ENCODE measurements around the gene PTH1R.
A peak's percentile ranks its signal among the peaks of the same experiment; 100 is the strongest.

The PTH1R gene

GRCh38 chr3:46843508-46843907 lies 34.0 kb upstream of the PTH1R start:
- TF ChIP-seq, protein P1, sequence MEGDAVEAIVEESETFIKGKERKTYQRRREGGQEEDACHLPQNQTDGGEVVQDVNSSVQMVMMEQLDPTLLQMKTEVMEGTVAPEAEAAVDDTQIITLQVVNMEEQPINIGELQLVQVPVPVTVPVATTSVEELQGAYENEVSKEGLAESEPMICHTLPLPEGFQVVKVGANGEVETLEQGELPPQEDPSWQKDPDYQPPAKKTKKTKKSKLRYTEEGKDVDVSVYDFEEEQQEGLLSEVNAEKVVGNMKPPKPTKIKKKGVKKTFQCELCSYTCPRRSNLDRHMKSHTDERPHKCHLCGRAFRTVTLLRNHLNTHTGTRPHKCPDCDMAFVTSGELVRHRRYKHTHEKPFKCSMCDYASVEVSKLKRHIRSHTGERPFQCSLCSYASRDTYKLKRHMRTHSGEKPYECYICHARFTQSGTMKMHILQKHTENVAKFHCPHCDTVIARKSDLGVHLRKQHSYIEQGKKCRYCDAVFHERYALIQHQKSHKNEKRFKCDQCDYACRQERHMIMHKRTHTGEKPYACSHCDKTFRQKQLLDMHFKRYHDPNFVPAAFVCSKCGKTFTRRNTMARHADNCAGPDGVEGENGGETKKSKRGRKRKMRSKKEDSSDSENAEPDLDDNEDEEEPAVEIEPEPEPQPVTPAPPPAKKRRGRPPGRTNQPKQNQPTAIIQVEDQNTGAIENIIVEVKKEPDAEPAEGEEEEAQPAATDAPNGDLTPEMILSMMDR (IDR thresholded peaks at IDR 0.05; ENCODE audit: low read depth, low read length, missing control alignments): no peak
- H3K36me3 ChIP-seq (replicated peaks): no peaks in the 10 kb centered on the region
- in situ Hi-C loops (cut with HindIII; ENCODE audit: low pct_ligation_motif_present, low sequenced_read_pairs): no loop called here
- H3K27me3 ChIP-seq (replicated peaks): no peaks in the 10 kb centered on the region
- no peak for DNase-seq
- no peak overlapping the region for H3K27ac ChIP-seq
- no peak overlapping the region for H3K4me3 ChIP-seq (ENCODE audit: low read depth, low read length)

DNA sequence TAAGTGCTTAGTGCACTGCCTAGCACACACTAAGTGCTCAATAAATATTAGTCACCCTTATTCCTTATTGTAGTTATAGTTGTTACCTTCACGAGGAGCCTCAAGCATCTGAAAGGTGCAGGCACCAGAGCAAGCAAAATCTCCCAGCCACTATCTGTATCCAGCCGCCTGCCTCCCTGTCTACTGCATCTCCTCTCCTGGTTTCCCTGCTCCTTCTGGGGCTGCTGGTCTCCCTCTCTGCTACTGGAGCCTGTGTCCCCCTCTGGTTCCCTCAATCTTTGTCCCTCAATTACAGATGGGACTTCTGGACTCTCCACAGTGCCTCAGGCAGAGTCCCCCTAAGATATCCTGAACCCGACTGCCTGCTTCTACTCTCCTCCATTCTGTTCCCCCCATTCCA lies 33.1 kb upstream of the PTH1R start:
- in situ Hi-C loops (cut with HindIII; ENCODE audit: low pct_ligation_motif_present, low sequenced_read_pairs): no loop called here
- Histone ChIP-seq H3K27ac (no peak overlapping the region), H3K27me3 (replicated peaks) (no peaks in the 10 kb centered on the region), H3K36me3 (replicated peaks) (no peaks in the 10 kb centered on the region), H3K4me3 (ENCODE audit: low read depth, low read length) (no peak overlapping the region)
- DNase-seq: no peak
- TF ChIP-seq, protein P1 (IDR thresholded peaks at IDR 0.05; ENCODE audit: low read depth, low read length, missing control alignments): no peak

- no peak overlapping the region for H3K4me3 ChIP-seq (ENCODE audit: low read depth, low read length)
- TF ChIP-seq, protein P1 (IDR thresholded peaks at IDR 0.05; ENCODE audit: low read depth, low read length, missing control alignments): no peak
Measured at GRCh38 chr3:46844881-46845312, 32.6 kb upstream of the PTH1R start.

GRCh38 chr3:46845397-46845859 lies 32.1 kb upstream of the PTH1R start:
- Histone ChIP-seq H3K4me3 (ENCODE audit: low read depth, low read length) (peak overlapping the region; percentile 54), H3K27ac (peak overlapping the region; percentile 31), H3K27me3 (replicated peaks) (no peaks in the 10 kb centered on the region)

More at GRCh38 chr3:46844881-46845312, 32.6 kb upstream of the PTH1R start:
- Histone ChIP-seq H3K36me3 (replicated peaks) (no peaks in the 10 kb centered on the region), H3K27me3 (replicated peaks) (no peaks in the 10 kb centered on the region), H3K27ac (no peak overlapping the region)
- in situ Hi-C loops (cut with HindIII; ENCODE audit: low pct_ligation_motif_present, low sequenced_read_pairs): no loop called here
- no peak for DNase-seq

GRCh38 chr3:46845860-46846623 lies 31.5 kb upstream of the PTH1R start:
- no peaks in the 10 kb centered on the region for H3K36me3 ChIP-seq (replicated peaks)
- in situ Hi-C loops (cut with HindIII; ENCODE audit: low pct_ligation_motif_present, low sequenced_read_pairs): no loop called here
- H3K27ac ChIP-seq: peak overlapping the region; percentile 31
- H3K27me3 ChIP-seq (replicated peaks): no peaks in the 10 kb centered on the region
- TF ChIP-seq, protein P1 (IDR thresholded peaks at IDR 0.05; ENCODE audit: low read depth, low read length, missing control alignments): peak; percentile 39
- peak; percentile 40 for DNase-seq
- peak overlapping the region; percentile 54 for H3K4me3 ChIP-seq (ENCODE audit: low read depth, low read length)

More at GRCh38 chr3:46845397-46845859, 32.1 kb upstream of the PTH1R start:
- TF ChIP-seq, protein P1 (IDR thresholded peaks at IDR 0.05; ENCODE audit: low read depth, low read length, missing control alignments): no peak
- DNase-seq: peak; percentile 47
- no peaks in the 10 kb centered on the region for H3K36me3 ChIP-seq (replicated peaks)
- in situ Hi-C loops (cut with HindIII; ENCODE audit: low pct_ligation_motif_present, low sequenced_read_pairs): no loop called here
